ENCODE data around the gene TEX47.

The TEX47 gene

DNA sequence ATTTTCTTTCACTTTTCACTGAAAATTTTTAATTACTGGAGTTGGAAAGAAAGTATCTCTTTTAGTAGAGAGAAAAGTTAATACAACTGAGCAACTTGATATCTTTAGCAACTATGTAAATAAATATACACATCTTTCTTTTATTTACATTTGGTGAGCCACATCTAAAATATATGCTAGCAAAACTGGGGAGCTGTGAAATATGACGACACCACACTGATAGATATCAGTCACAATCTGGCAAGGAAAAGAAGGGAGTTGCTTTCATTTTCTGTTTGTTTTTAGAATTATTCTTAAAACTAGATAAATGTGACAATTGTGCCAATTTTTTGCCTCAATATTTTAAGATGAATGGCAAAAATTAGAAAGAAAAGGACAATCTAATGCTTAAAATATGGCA lies 38.7 kb downstream of the TEX47 start:
- H3K4me3 ChIP-seq (ENCODE audit: low read length), result no peak overlapping the region
- DNase-seq (ENCODE audit: low read depth), result no peak
- TF ChIP-seq, protein P1, sequence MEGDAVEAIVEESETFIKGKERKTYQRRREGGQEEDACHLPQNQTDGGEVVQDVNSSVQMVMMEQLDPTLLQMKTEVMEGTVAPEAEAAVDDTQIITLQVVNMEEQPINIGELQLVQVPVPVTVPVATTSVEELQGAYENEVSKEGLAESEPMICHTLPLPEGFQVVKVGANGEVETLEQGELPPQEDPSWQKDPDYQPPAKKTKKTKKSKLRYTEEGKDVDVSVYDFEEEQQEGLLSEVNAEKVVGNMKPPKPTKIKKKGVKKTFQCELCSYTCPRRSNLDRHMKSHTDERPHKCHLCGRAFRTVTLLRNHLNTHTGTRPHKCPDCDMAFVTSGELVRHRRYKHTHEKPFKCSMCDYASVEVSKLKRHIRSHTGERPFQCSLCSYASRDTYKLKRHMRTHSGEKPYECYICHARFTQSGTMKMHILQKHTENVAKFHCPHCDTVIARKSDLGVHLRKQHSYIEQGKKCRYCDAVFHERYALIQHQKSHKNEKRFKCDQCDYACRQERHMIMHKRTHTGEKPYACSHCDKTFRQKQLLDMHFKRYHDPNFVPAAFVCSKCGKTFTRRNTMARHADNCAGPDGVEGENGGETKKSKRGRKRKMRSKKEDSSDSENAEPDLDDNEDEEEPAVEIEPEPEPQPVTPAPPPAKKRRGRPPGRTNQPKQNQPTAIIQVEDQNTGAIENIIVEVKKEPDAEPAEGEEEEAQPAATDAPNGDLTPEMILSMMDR (conservative IDR thresholded peaks at IDR 0.05; ENCODE audit: low read depth, low read length), result no peak

DNA sequence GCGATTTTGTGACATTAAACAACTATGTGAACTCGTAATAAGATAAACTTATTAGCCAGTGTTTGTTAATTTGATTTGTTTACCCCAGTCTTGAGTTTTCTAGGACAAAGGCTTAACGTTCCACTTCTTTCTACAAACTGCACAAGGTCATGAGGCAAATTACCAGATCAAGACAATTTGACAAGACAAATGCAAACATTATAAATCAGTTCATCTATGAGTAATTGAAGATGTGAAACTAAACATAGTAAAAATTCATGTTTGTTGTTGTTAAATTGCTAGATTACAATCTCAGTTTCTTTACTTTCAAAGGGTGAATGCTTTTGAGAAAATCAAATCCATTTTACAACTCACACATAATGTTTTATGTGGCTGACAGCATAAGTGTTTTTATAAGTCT lies 49.4 kb downstream of the TEX47 start:
- no peak for DNase-seq (ENCODE audit: low read depth)
- H3K4me3 ChIP-seq (ENCODE audit: low read length), result no peak overlapping the region
- TF ChIP-seq, protein P1 (conservative IDR thresholded peaks at IDR 0.05; ENCODE audit: low read depth, low read length), result no peak

All from retinal pigment epithelial cell (primary cell).